Daoy (cell line): ENCODE results near the gene GAPT. TPM values are rescaled to one million over a fixed set of nuclear protein-coding genes. Genes with fewer than 3 reads are reported as not detected.

Experiments
- DNase-seq: peaks from one replicate; pipeline ENCODE4 v3.0.0-alpha.2; 2015; ENCODE audit warnings: low read depth
- total RNA-seq: library from RNA; depleted of rRNA; stranded (reverse); fragments of >200 nt; shearing (Covaris generic); gene quantifications from 2 replicates; pipeline ENCODE4 v1.2.3, GENCODE V29; 2014

Gene GAPT
- total RNA-seq, 1 experiment from 2014 or later: not detected

- DNase-seq: peak; percentile 93
Measured at GRCh38 chr5:58460732-58461286, 30.4 kb upstream of the GAPT start.

- no peak for DNase-seq
Measured at GRCh38 chr5:58462154-58462553, 29.1 kb upstream of the GAPT start.

- DNase-seq: peak; percentile 54
Measured at GRCh38 chr5:58462623-58463230, 28.5 kb upstream of the GAPT start.

GRCh38 chr5:58466939-58467338 is 24.3 kb upstream of the GAPT start:
- DNase-seq: peak; percentile 76

- no peak for DNase-seq
Measured at GRCh38 chr5:58469896-58470295, 21.3 kb upstream of the GAPT start.

GRCh38 chr5:58475404-58475803 is 15.8 kb upstream of the GAPT start:
- DNase-seq: no peak

- DNase-seq: no peak
Measured at GRCh38 chr5:58477760-58478376, 13.4 kb upstream of the GAPT start.

GRCh38 chr5:58481066-58481676 is 10.1 kb upstream of the GAPT start:
- no peak for DNase-seq

- DNase-seq: no peak
Measured at GRCh38 chr5:58481828-58482227, 9.4 kb upstream of the GAPT start.

- DNase-seq: no peak
Measured at GRCh38 chr5:58482536-58482935, 8.7 kb upstream of the GAPT start.

GRCh38 chr5:58484505-58484904 is 6.7 kb upstream of the GAPT start:
- no peak for DNase-seq

- DNase-seq: no peak
Measured at GRCh38 chr5:58486290-58486689, 4.9 kb upstream of the GAPT start.

- DNase-seq: no peak
Measured at GRCh38 chr5:58490402-58491050, 709 bp upstream of the GAPT start.

- DNase-seq: no peak
Measured at GRCh38 chr5:58493141-58493540, 1.9 kb downstream of the GAPT start.

- no peak for DNase-seq
Measured at GRCh38 chr5:58496488-58496887, 5.3 kb downstream of the GAPT start.

GRCh38 chr5:58497386-58497785 is 6.2 kb downstream of the GAPT start:
- DNase-seq: no peak

- DNase-seq: no peak
Measured at GRCh38 chr5:58497921-58498320, 6.7 kb downstream of the GAPT start.

- DNase-seq: peak; percentile 41
Measured at GRCh38 chr5:58498340-58498942, 7.2 kb downstream of the GAPT start.

GRCh38 chr5:58499231-58499630 is 8.0 kb downstream of the GAPT start:
- DNase-seq: no peak

GRCh38 chr5:58499941-58500340 is 8.7 kb downstream of the GAPT start:
- no peak for DNase-seq

- no peak for DNase-seq
Measured at GRCh38 chr5:58501778-58502417, 10.7 kb downstream of the GAPT start.
